Mesenchymal stem cell (in vitro differentiated cells and primary cell): Measurements from ENCODE around the gene MMP24OS.
A peak's percentile ranks its signal among the peaks of the same experiment; 100 is the strongest.

ENCODE experiments used
- DNase-seq: peaks from one replicate; pipeline ENCODE4 v3.0.0-alpha.2; 2013
- H2AFZ ChIP-seq: one replicate; pipeline ENCODE4 v1.6.1; 2013; ENCODE audit warnings: low read depth, mild to moderate bottlenecking, control low read depth, inconsistent platforms, low read length, moderate library complexity
- H2AK5ac ChIP-seq: 2 replicates; pipeline ENCODE4 v1.6.1; 2013; ENCODE audit warnings: low read length, moderate library complexity, mild to moderate bottlenecking, inconsistent platforms; ENCODE audit not compliant: severe bottlenecking
- H2BK120ac ChIP-seq: one replicate; pipeline ENCODE4 v1.6.1; 2013; ENCODE audit warnings: low read depth, mild to moderate bottlenecking, inconsistent platforms, low read length, moderate library complexity
- H2BK12ac ChIP-seq, 2 experiments: one replicate each; pipeline ENCODE4 v1.6.1; 2013; ENCODE audit warnings: inconsistent platforms in 2 of 2, low read length in 2 of 2, mild to moderate bottlenecking in 2 of 2, moderate library complexity in 2 of 2, control low read depth in 1 of 2
- H2BK15ac ChIP-seq: one replicate; pipeline ENCODE4 v1.6.1; 2013; ENCODE audit warnings: mild to moderate bottlenecking, low read depth, inconsistent platforms; ENCODE audit not compliant: poor library complexity, severe bottlenecking
- H2BK5ac ChIP-seq: 2 replicates; pipeline ENCODE4 v1.6.1; 2013; ENCODE audit warnings: low read depth, mild to moderate bottlenecking, low read length, control low read depth, inconsistent platforms; ENCODE audit not compliant: poor library complexity, severe bottlenecking
- H3K14ac ChIP-seq, 2 experiments: one replicate each; pipeline ENCODE4 v1.6.1; 2013; ENCODE audit warnings: inconsistent platforms in 2 of 2, low read length in 2 of 2, control low read depth in 1 of 2, mild to moderate bottlenecking in 1 of 2, moderate library complexity in 1 of 2
- H3K18ac ChIP-seq, 2 experiments: one replicate each; pipeline ENCODE4 v1.6.1; 2013; ENCODE audit warnings: inconsistent platforms in 2 of 2, low read length in 2 of 2, control low read depth in 1 of 2, low read depth in 1 of 2, mild to moderate bottlenecking in 1 of 2
- H3K23ac ChIP-seq, 2 experiments: one replicate each; pipeline ENCODE4 v1.6.1; 2013; ENCODE audit warnings: inconsistent platforms in 2 of 2, low read length in 2 of 2, mild to moderate bottlenecking in 2 of 2, moderate library complexity in 2 of 2, control low read depth in 1 of 2
- H3K27ac ChIP-seq: 2 replicates; pipeline ENCODE4 v1.5.1; 2013; ENCODE audit warnings: mild to moderate bottlenecking, moderate library complexity, low read length, control low read depth, inconsistent platforms; ENCODE audit not compliant: poor library complexity, severe bottlenecking
- H3K27me3 ChIP-seq, 2 experiments: 2 replicates each; pipeline versions ENCODE4 v1.6.1 to v1.7.0; 2013; ENCODE audit warnings: low read length in 2 of 2, mild to moderate bottlenecking in 2 of 2, moderate library complexity in 2 of 2, control low read depth in 1 of 2, inconsistent platforms in 1 of 2; ENCODE audit not compliant: control insufficient read depth in 1 of 2, insufficient read depth in 1 of 2
- H3K36me3 ChIP-seq, 2 experiments: 2 replicates each; pipeline versions ENCODE4 v1.6.1 to v1.7.0; 2013; ENCODE audit warnings: low read length in 2 of 2, control low read depth in 1 of 2, inconsistent platforms in 1 of 2, low read depth in 1 of 2, mild to moderate bottlenecking in 1 of 2; ENCODE audit not compliant: insufficient read depth in 2 of 2, control insufficient read depth in 1 of 2
- H3K4ac ChIP-seq, 2 experiments: one replicate each; pipeline ENCODE4 v1.6.1; 2013; ENCODE audit warnings: inconsistent platforms in 2 of 2, low read length in 2 of 2, mild to moderate bottlenecking in 2 of 2, moderate library complexity in 2 of 2, control low read depth in 1 of 2, low read depth in 1 of 2
- H3K4me1 ChIP-seq: 2 replicates; pipeline ENCODE4 v1.6.1; 2013; ENCODE audit warnings: low read depth, low read length, control low read depth; ENCODE audit not compliant: control insufficient read depth, insufficient read depth
- H3K4me2 ChIP-seq: 2 replicates; pipeline ENCODE4 v1.6.1; 2013; ENCODE audit warnings: low read length, mild to moderate bottlenecking, inconsistent platforms; ENCODE audit not compliant: poor library complexity, severe bottlenecking
- H3K4me3 ChIP-seq, 2 experiments: 2 replicates each; pipeline versions ENCODE4 v1.5.1 to v1.7.0; 2013; ENCODE audit warnings: low read length in 2 of 2, mild to moderate bottlenecking in 2 of 2, control low read depth in 1 of 2, low read depth in 1 of 2; ENCODE audit not compliant: insufficient read depth in 1 of 2
- H3K79me1 ChIP-seq: replicated peaks from 2 replicates; pipeline ENCODE4 v1.6.1; 2013; ENCODE audit warnings: mild to moderate bottlenecking, control low read depth, low read length, inconsistent platforms; ENCODE audit not compliant: poor library complexity, severe bottlenecking
- H3K9ac ChIP-seq: 2 replicates; pipeline ENCODE4 v1.7.0; 2013; ENCODE audit warnings: mild to moderate bottlenecking, low read length, moderate library complexity
- H3K9me3 ChIP-seq: 2 replicates; pipeline ENCODE4 v1.7.0; 2013; ENCODE audit warnings: mild to moderate bottlenecking, low read length; ENCODE audit not compliant: control insufficient read depth
- H4K8ac ChIP-seq: one replicate; pipeline ENCODE4 v1.6.1; 2013; ENCODE audit warnings: inconsistent platforms, mild to moderate bottlenecking, low read length, moderate library complexity
- H4K91ac ChIP-seq: one replicate; pipeline ENCODE4 v1.6.1; 2013; ENCODE audit warnings: mild to moderate bottlenecking, low read length, inconsistent platforms
- WGBS: methylation state at CpG from one replicate; pipeline ENCODE4 v1.1.7; 2013; ENCODE audit warnings: mixed read lengths; 5-methylcytosine and 5-hydroxymethylcytosine counted together

Gene MMP24OS

DNA sequence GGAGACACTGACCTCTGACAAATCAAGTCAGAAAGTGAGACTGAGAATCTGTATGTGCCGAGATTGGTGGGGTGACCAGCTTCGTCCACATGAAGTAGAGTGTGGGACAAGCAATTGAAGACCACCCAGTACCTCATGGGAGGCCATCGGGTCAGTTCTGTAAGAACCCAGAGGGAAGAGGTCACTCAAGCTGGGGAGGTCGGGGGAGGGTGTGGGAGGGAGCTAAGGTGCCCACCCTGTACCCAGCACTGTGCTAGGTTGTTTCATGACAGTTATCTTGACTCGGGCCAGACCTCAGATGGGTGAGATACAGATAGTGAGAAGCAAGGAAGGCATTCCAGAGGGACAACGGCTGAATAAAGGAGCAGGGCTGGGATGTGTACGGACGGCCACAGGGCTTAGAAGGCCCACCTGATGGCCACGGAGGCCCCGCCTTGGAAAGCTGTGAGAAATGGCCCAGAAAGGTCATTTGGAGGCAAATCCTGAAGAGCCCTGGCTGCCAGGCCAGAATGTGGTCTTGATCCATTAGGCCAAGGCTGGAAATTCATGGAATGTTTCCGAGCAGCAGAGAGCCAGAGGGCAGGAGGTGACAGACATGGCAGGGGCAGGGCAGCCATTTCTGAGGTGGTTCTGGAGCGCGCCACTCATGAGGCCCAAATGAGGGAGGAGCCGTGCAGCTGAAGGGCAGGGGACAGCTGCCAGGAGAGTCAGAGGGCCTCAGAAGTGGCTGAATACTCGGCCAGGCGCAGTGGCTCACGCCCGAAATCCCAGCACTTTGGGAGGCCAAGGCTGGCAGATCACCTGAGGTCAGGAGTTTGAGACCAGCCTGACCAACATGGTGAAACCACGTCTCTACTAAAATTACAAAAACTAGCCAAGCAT is 7.7 kb downstream of the MMP24OS start:
- Histone ChIP-seq H3K18ac (no peak overlapping the region), H2BK5ac (no peak overlapping the region), H3K4me3 (no peak overlapping the region), H3K4ac (no peak overlapping the region), H2BK12ac (no peak overlapping the region), H2AK5ac (peak overlapping the region; percentile 23), H3K27me3 (no peaks in the 10 kb centered on the region), H3K27ac (no peak overlapping the region), H4K8ac (no peak overlapping the region), H3K4me2 (no peak overlapping the region), H4K91ac (no peak overlapping the region), H3K36me3 (peaks cover 54 to 61% of the 10 kb centered on the region in 2 experiments), H3K9me3 (no peaks in the 10 kb centered on the region), H3K9ac (no peak overlapping the region), H2BK15ac (no peak overlapping the region), H2BK120ac (no peak overlapping the region), H2AFZ (no peak overlapping the region), H3K4me1 (peaks cover 31% of the 10 kb centered on the region), H3K23ac (no peak overlapping the region), H3K79me1 (peaks cover 5% of the 10 kb centered on the region), H3K14ac (no peak overlapping the region)
- no peak for DNase-seq
- 87% methylated on average over 18 of the region's 19 CpGs for WGBS

- H3K36me3 ChIP-seq, result peaks cover 43 to 54% of the 10 kb centered on the region in 2 experiments
- H3K27ac ChIP-seq, result peak overlapping the region; percentile 20
- no peak overlapping the region for H3K4me3 ChIP-seq
- H2AK5ac ChIP-seq, result peak overlapping the region; percentile 65
- H3K4me2 ChIP-seq, result no peak overlapping the region
- H3K18ac ChIP-seq, result no peak overlapping the region
- H3K4me1 ChIP-seq, result peaks cover 25% of the 10 kb centered on the region
- H2BK12ac ChIP-seq, result no peak overlapping the region
- H2BK5ac ChIP-seq, result no peak overlapping the region
- peaks cover 1% of the 10 kb centered on the region for H3K79me1 ChIP-seq
- peak; percentile 73 for DNase-seq
- peak overlapping the region; percentile 31 for H4K91ac ChIP-seq
- no peak overlapping the region for H3K14ac ChIP-seq
- no peak overlapping the region for H3K9ac ChIP-seq
- H2BK15ac ChIP-seq, result peak overlapping the region; percentile 21
- no peak overlapping the region for H2AFZ ChIP-seq
- H3K27me3 ChIP-seq, result no peaks in the 10 kb centered on the region
- H2BK120ac ChIP-seq, result no peak overlapping the region
- WGBS, result 48% methylated on average over 14 of the region's 14 CpGs
- H3K9me3 ChIP-seq, result no peaks in the 10 kb centered on the region
- H4K8ac ChIP-seq, result peak overlapping the region; percentile 48
- H3K4ac ChIP-seq, result no peak overlapping the region
- no peak overlapping the region for H3K23ac ChIP-seq
These were observed 8.7 kb downstream of the MMP24OS start for GRCh38 chr20:35269055-35269781.

- Histone ChIP-seq H3K18ac (no peak overlapping the region), H3K9me3 (no peaks in the 10 kb centered on the region), H2BK5ac (no peak overlapping the region), H3K4ac (no peak overlapping the region), H2AK5ac (peak overlapping the region; percentile 26), H3K4me3 (no peak overlapping the region), H2BK12ac (no peak overlapping the region), H3K14ac (no peak overlapping the region), H3K36me3 (peaks cover 33 to 48% of the 10 kb centered on the region in 2 experiments), H3K9ac (no peak overlapping the region), H2BK120ac (no peak overlapping the region), H3K79me1 (peaks cover 1% of the 10 kb centered on the region), H4K8ac (no peak overlapping the region), H2AFZ (no peak overlapping the region), H3K27ac (no peak overlapping the region), H3K4me2 (no peak overlapping the region), H2BK15ac (no peak overlapping the region), H3K23ac (no peak overlapping the region), H4K91ac (no peak overlapping the region), H3K27me3 (no peaks in the 10 kb centered on the region), H3K4me1 (peaks cover 29% of the 10 kb centered on the region)
- WGBS, result 95% methylated on average over 16 of the region's 16 CpGs
- no peak for DNase-seq
These were observed 10.8 kb downstream of the MMP24OS start for GRCh38 chr20:35267092-35267491.

DNA sequence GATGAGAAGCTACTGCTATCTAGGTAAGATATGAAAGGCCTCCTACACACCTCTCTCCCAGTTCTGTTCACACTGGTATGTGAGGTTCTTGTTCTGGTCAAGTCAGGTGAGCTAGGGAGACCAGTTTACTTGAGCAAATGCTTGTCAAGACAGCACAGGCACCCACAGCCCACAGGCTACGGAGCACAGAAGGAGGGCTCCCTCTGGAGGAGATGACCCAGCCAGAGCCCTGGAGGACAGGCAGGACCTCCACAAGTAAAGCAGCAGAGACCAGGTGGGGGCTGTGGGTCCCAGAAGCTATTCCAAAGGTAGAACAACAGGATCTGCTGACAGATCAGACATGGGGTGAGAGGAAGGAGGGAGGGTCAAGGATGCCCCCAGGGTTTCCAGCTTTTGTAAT is 13.2 kb downstream of the MMP24OS start:
- Histone ChIP-seq H3K18ac (no peak overlapping the region), H4K91ac (no peak overlapping the region), H3K4me3 (no peak overlapping the region), H3K36me3 (peaks cover 24 to 34% of the 10 kb centered on the region in 2 experiments), H3K4me1 (peaks cover 38% of the 10 kb centered on the region), H3K79me1 (peaks cover 6% of the 10 kb centered on the region), H2BK120ac (no peak overlapping the region), H3K27me3 (no peaks in the 10 kb centered on the region), H2BK12ac (no peak overlapping the region), H3K27ac (peak overlapping the region; percentile 45), H3K4ac (no peak overlapping the region), H2AFZ (no peak overlapping the region), H3K23ac (no peak overlapping the region), H2BK5ac (peak overlapping the region; percentile 59), H3K9ac (no peak overlapping the region), H3K4me2 (no peak overlapping the region), H4K8ac (no peak overlapping the region), H3K9me3 (no peaks in the 10 kb centered on the region), H3K14ac (no peak overlapping the region), H2AK5ac (peak overlapping the region; percentile 98), H2BK15ac (no peak overlapping the region)
- WGBS, result 35% methylated on average over 1 of the region's 1 CpG
- no peak for DNase-seq
